ENCODE measurements around the gene CELF1. TPM values are rescaled to one million over a fixed set of nuclear protein-coding genes. Genes with fewer than 3 reads are reported as not detected.

Gene CELF1
- polyA plus RNA-seq, 1 of the 3 experiments (the other 2 are of a cell fraction): 47.5 TPM

DNA sequence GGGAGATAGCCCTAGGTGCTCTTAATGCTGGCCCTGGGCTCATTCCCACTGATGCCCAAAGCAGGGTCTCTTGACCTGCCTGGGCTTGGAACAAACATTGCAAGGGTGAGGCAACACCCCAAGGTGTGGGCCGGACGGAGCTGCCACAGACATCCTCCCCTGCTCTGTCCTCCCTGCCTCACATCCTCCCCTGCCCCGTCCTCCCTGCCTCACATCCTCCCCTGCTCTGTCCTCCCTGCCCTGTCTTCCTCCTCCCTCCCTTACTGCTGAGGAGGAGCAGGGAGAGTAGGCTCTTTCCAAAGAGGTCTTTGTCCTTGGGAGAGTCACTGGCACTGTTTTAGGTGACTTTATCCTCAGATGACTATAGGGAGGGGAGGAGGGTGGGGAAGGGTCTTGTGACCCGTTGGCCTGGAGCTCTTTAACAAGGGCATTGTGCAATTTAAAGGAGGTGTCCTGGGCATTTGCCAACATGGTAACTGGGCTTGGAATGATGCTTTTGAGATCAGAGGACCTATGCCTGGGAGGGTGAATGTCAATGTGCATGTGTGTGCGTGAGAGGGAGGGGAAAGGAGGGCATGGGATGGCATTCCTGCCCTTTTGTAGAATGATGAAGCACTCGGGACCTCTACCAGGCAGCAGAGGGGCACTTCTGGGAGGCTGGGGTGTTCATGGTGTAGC lies 34.2 kb upstream of the CELF1 start:
- Histone ChIP-seq H3K36me3 (replicated peaks in 1 of 2; ENCODE audit: control insufficient read depth in 1 of 2, insufficient read depth in 2 of 2, low read length in 1 of 2) (peaks cover 19 to 20% of the 10 kb centered on the region in 2 experiments), H2AFZ (ENCODE audit: low read depth) (no peak overlapping the region), H3K4me1 (ENCODE audit: control insufficient read depth in 1 of 2, insufficient read depth in 2 of 2, low read depth in 1 of 2, low read length in 1 of 2) (no peaks in the 10 kb centered on the region), H3K4me2 (no peak overlapping the region), H3K27me3 (ENCODE audit: insufficient read depth) (no peaks in the 10 kb centered on the region), H4K20me1 (ENCODE audit: insufficient read depth) (no peaks in the 10 kb centered on the region), H3K9me3 (no peaks in the 10 kb centered on the region), H3K27ac (ENCODE audit: low read depth in 2 of 2, low read length in 1 of 2) (no peak overlapping the region), H3F3A (replicated peaks; ENCODE audit: insufficient read depth) (no peaks in the 10 kb centered on the region), H3K9me2 (no peaks in the 10 kb centered on the region), H3K9ac (no peak overlapping the region), H3K4me3 (ENCODE audit: low read depth in 2 of 2, low read length in 1 of 2) (no peak overlapping the region), H3K79me2 (ENCODE audit: insufficient read depth) (no peaks in the 10 kb centered on the region)
- CTCF ChIA-PET: interaction anchor here (1.1 kb wide), 1 partner anchor 30 kb away, joined by 3 read pairs; no protein-coding TSS in a partner anchor
- no peak for DNase-seq
- WGBS (ENCODE audit: low lambda C conversion rate): 52% methylated on average over 4 of the region's 6 CpGs
- POLR2A ChIA-PET: no interaction called here
- no peak for TF ChIP-seq TAF1 (IDR thresholded peaks at IDR 0.05; ENCODE audit: borderline replicate concordance, low read depth, low read length)
- TF ChIP-seq FOSL2 (IDR thresholded peaks at IDR 0.05; ENCODE audit: borderline replicate concordance, low read depth): no peak
- TF ChIP-seq EZH2phosphoT487 (IDR thresholded peaks at IDR 0.05; ENCODE audit: borderline replicate concordance, low read depth): no peak
- TF ChIP-seq, protein P1, sequence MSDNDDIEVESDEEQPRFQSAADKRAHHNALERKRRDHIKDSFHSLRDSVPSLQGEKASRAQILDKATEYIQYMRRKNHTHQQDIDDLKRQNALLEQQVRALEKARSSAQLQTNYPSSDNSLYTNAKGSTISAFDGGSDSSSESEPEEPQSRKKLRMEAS (IDR thresholded peaks at IDR 0.05; ENCODE audit: low read depth): no peak
- no peak for TF ChIP-seq TEAD4 (IDR thresholded peaks at IDR 0.05; ENCODE audit: borderline replicate concordance, insufficient read depth)
- TF ChIP-seq MEF2A (IDR thresholded peaks at IDR 0.05; ENCODE audit: borderline replicate concordance, low read depth): no peak
- no peak for TF ChIP-seq GATA2 (CRISPR knock-in tag; IDR thresholded peaks at IDR 0.05)

DNA sequence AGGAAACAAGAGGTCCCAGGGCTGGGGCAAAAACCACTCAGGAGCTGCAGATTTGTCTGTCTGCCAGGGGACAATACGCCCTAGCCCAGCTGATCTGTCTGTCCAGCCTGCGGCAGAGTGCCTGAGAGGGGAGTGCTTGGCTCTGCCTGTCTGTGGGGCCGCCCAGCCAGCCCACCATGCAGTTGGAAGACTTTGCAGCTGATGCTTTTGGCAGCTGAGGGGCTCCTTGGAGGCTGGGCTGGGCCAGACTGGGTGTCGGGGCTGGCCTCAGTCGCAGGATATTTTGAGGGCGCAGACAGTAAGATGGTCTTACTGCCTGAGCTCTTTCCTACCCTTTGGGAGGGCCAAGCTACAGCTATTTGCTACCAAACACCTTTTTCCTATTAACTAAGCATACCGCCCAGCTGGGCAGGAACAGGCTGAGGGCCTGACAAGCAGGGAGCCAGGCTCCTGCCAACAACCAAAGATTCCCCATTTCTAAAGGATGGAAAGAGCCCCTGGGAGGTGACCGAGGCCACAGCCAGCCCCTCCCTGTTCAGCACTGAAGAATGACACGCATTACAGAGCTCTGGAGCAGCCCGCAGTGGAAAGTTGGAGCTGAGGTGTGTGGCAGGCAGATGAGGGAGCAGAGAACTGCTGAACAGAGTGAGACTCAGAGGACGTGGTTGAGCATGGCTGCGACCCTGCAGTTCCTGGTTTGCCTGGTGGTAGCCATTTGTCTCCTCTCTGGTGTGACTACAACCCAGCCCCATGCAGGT lies 33.3 kb upstream of the CELF1 start, which contains the start of gene FAM180B:
TSS of gene FAM180B (plus strand) at position 581 of the 758 bp plus-strand sequence. CDS start at position 672, 91 bp downstream.
- Histone ChIP-seq H3K4me1 (ENCODE audit: control insufficient read depth in 1 of 2, insufficient read depth in 2 of 2, low read depth in 1 of 2, low read length in 1 of 2) (no peaks in the 10 kb centered on the region), H3K27me3 (ENCODE audit: insufficient read depth) (no peaks in the 10 kb centered on the region), H3K36me3 (replicated peaks in 1 of 2; ENCODE audit: control insufficient read depth in 1 of 2, insufficient read depth in 2 of 2, low read length in 1 of 2) (peaks cover 28 to 29% of the 10 kb centered on the region in 2 experiments), H4K20me1 (ENCODE audit: insufficient read depth) (no peaks in the 10 kb centered on the region), H2AFZ (ENCODE audit: low read depth) (no peak within 1 kb of the TSS), H3K27ac (ENCODE audit: low read depth in 2 of 2, low read length in 1 of 2) (no peak within 1 kb of the TSS), H3K4me3 (ENCODE audit: low read depth in 2 of 2, low read length in 1 of 2) (no peak within 1 kb of the TSS), H3K9me2 (no peaks in the 10 kb centered on the region), H3K4me2 (no peak within 1 kb of the TSS), H3K9ac (no peak within 1 kb of the TSS), H3F3A (replicated peaks; ENCODE audit: insufficient read depth) (no peaks in the 10 kb centered on the region), H3K9me3 (no peaks in the 10 kb centered on the region), H3K79me2 (ENCODE audit: insufficient read depth) (no peaks in the 10 kb centered on the region)
- 82% methylated on average over 6 of the region's 12 CpGs for WGBS (ENCODE audit: low lambda C conversion rate)
- TF ChIP-seq TEAD4 (IDR thresholded peaks at IDR 0.05; ENCODE audit: borderline replicate concordance, insufficient read depth) (no peak), RFX5 (IDR thresholded peaks at IDR 0.05; ENCODE audit: low read length) (no peak), NRF1 (IDR thresholded peaks at IDR 0.05; ENCODE audit: low read depth, low read length) (no peak), SIN3A (IDR thresholded peaks at IDR 0.05; ENCODE audit: borderline replicate concordance, low read depth, low read length) (no peak), TAF1 (IDR thresholded peaks at IDR 0.05; ENCODE audit: borderline replicate concordance, low read depth, low read length) (no peak), SMC3 (IDR thresholded peaks at IDR 0.05; ENCODE audit: low read depth, low read length) (no peak), TCF12 (IDR thresholded peaks at IDR 0.05) (no peak), ELF1 (IDR thresholded peaks at IDR 0.05) (no peak), GATA2 (CRISPR knock-in tag; IDR thresholded peaks at IDR 0.05) (no peak), RAD21 (IDR thresholded peaks at IDR 0.05; ENCODE audit: low read length) (no peak), JUND (IDR thresholded peaks at IDR 0.05) (no peak)
- TF ChIP-seq, protein P2, sequence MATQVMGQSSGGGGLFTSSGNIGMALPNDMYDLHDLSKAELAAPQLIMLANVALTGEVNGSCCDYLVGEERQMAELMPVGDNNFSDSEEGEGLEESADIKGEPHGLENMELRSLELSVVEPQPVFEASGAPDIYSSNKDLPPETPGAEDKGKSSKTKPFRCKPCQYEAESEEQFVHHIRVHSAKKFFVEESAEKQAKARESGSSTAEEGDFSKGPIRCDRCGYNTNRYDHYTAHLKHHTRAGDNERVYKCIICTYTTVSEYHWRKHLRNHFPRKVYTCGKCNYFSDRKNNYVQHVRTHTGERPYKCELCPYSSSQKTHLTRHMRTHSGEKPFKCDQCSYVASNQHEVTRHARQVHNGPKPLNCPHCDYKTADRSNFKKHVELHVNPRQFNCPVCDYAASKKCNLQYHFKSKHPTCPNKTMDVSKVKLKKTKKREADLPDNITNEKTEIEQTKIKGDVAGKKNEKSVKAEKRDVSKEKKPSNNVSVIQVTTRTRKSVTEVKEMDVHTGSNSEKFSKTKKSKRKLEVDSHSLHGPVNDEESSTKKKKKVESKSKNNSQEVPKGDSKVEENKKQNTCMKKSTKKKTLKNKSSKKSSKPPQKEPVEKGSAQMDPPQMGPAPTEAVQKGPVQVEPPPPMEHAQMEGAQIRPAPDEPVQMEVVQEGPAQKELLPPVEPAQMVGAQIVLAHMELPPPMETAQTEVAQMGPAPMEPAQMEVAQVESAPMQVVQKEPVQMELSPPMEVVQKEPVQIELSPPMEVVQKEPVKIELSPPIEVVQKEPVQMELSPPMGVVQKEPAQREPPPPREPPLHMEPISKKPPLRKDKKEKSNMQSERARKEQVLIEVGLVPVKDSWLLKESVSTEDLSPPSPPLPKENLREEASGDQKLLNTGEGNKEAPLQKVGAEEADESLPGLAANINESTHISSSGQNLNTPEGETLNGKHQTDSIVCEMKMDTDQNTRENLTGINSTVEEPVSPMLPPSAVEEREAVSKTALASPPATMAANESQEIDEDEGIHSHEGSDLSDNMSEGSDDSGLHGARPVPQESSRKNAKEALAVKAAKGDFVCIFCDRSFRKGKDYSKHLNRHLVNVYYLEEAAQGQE (IDR thresholded peaks at IDR 0.05; ENCODE audit: low read depth, low read length): no peak
- TF ChIP-seq, protein P3, sequence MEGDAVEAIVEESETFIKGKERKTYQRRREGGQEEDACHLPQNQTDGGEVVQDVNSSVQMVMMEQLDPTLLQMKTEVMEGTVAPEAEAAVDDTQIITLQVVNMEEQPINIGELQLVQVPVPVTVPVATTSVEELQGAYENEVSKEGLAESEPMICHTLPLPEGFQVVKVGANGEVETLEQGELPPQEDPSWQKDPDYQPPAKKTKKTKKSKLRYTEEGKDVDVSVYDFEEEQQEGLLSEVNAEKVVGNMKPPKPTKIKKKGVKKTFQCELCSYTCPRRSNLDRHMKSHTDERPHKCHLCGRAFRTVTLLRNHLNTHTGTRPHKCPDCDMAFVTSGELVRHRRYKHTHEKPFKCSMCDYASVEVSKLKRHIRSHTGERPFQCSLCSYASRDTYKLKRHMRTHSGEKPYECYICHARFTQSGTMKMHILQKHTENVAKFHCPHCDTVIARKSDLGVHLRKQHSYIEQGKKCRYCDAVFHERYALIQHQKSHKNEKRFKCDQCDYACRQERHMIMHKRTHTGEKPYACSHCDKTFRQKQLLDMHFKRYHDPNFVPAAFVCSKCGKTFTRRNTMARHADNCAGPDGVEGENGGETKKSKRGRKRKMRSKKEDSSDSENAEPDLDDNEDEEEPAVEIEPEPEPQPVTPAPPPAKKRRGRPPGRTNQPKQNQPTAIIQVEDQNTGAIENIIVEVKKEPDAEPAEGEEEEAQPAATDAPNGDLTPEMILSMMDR (IDR thresholded peaks at IDR 0.05): no peak
- TF ChIP-seq, protein P4, sequence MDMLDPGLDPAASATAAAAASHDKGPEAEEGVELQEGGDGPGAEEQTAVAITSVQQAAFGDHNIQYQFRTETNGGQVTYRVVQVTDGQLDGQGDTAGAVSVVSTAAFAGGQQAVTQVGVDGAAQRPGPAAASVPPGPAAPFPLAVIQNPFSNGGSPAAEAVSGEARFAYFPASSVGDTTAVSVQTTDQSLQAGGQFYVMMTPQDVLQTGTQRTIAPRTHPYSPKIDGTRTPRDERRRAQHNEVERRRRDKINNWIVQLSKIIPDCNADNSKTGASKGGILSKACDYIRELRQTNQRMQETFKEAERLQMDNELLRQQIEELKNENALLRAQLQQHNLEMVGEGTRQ (IDR thresholded peaks at IDR 0.05; ENCODE audit: borderline replicate concordance, low read depth, low read length): no peak
- no peak for DNase-seq
- POLR2A ChIA-PET: interaction anchor here (1.0 kb wide), 1 partner anchor 13 kb away, joined by 3 read pairs; no protein-coding TSS in a partner anchor
- CTCF ChIA-PET: interaction anchor here (1.6 kb wide), 1 partner anchor 31 kb away, joined by 5 read pairs; no protein-coding TSS in a partner anchor
